Heart right ventricle (tissue), 16 donors: ENCODE results near the gene IL22RA1. TPM values are rescaled to one million over a fixed set of nuclear protein-coding genes. Genes with fewer than 3 reads are reported as not detected.

Experiments used
- ATAC-seq, 8 donors: fragments of 200-7000 bp; cut with Tn5 transposase; one replicate each; pipeline ENCODE4 v1.9.1; 2020; ENCODE audit warnings: mild to moderate bottlenecking in 8 of 8, moderate library complexity in 8 of 8, moderate number of reproducible peaks in 1 of 8
- DNase-seq, 2 donors: peaks; one replicate each; pipeline ENCODE4 v3.0.0-alpha.2; 2020
- H3K27ac ChIP-seq, 10 donors: fragments of 200-600 bp; sonication (generic) in 2 of 10; one replicate each; pipeline versions ENCODE4 v1.5.0 to v1.8.0; 2020 to 2022; ENCODE audit warnings: mild to moderate bottlenecking in 3 of 10
- H3K27me3 ChIP-seq, 7 donors: fragments of 200-600 bp; one replicate each; pipeline ENCODE4 v1.8.0; 2021 to 2022; ENCODE audit warnings: mild to moderate bottlenecking in 2 of 7
- H3K36me3 ChIP-seq, 9 donors: fragments of 200-600 bp; sonication (generic) in 1 of 9; one replicate each; pipeline versions ENCODE4 v1.5.0 to v1.8.0; 2020 to 2022; ENCODE audit warnings: mild to moderate bottlenecking in 2 of 9
- H3K4me1 ChIP-seq, 9 donors: fragments of 200-600 bp; sonication (generic) in 1 of 9; one replicate each; pipeline versions ENCODE4 v1.5.0 to v1.8.0; 2020 to 2022; ENCODE audit warnings: mild to moderate bottlenecking in 4 of 9
- H3K4me3 ChIP-seq, 10 donors: fragments of 200-600 bp; sonication (generic) in 2 of 10; one replicate each; pipeline versions ENCODE4 v1.5.0 to v1.8.0; 2020 to 2022; ENCODE audit warnings: mild to moderate bottlenecking in 7 of 10, moderate library complexity in 2 of 10
- H3K9me3 ChIP-seq, 11 donors: fragments of 200-600 bp in 10 of 11; sonication (generic) in 2 of 11; one replicate each; pipeline versions ENCODE4 v1.5.0 to v1.8.0; 2013 to 2022; ENCODE audit warnings: mild to moderate bottlenecking in 2 of 11, control low read depth in 1 of 11, moderate library complexity in 1 of 11
- CTCF ChIP-seq, 9 donors: fragments of 200-600 bp; sonication (generic) in 2 of 9; IDR thresholded peaks; one replicate each; pipeline versions ENCODE4 v1.5.0 to v1.8.0; 2021 to 2022; ENCODE audit warnings: antibody characterized with exemption in 9 of 9, mild to moderate bottlenecking in 5 of 9, moderate library complexity in 1 of 9
- WGBS, 2 donors: extraction: QIAGEN DNeasy Blood & Tissue Kit; methylation state at CpG; one replicate each; pipeline ENCODE4 v1.1.7; 2013; ENCODE audit warnings: inconsistent platforms in 1 of 2; 5-methylcytosine and 5-hydroxymethylcytosine counted together
- intact Hi-C, 10 donors: fragments of 100-400 bp; cut with DNase I; formaldehyde crosslinking; loops; one replicate each; pipeline versions ENCODE4 v1.11.1 to v1.14.2; 2022
- polyA plus RNA-seq, 2 donors: library from polyadenylated mRNA; stranded (reverse); fragments of 200-250 nt; gene quantifications; one replicate each; pipeline ENCODE4 v1.2.3, GENCODE V29; 2013
- total RNA-seq, 10 donors: library from RNA; stranded (reverse); fragmentation: NEBNext Ultra II Directional in 3 of 10; extraction: Animal tissue kit (Norgen Biotek cat#: 25700) in 3 of 10; gene quantifications; one replicate each; pipeline versions ENCODE4 v1.2.1 to v1.2.4, GENCODE V29; 2021 to 2023
- donor health status: Arrhythmogenic right ventricular cardiomyopathy.
- donor health status: ischemic (EF 13 %, LVEDD 7.1; RV severe dilation, severe dysfunction).
- donor health status: healthy with polysubstance abuse.
- donor health status: DM: no; HTN: yes; CAD: no.
- donor health status: DM: no; HTN: no; CAD: no.
- donor health status: ischemic (EF 25% LVEDD 6.9; RV normal size, moderate dysfunction).
- donor health status: ischemic (EF 25% LVEDD 5.7; RV mildly dilated, moderate dysfunction).
- donor health status: healthy.
- donor health status: DM: yes; HTN: yes; CAD: no.
- donor health status: Ischemic cardiomyopathy.
- donor health status: ischemic (EF 35%, LVEDD 5.7; RV mildly dilated, moderate dysfunction).
- donor health status: nonischemic (EF 11% LVEDD 7.7; RV severe dilation, severe dysfunction).
- donor health status: DM: yes; HTN: yes; CAD: no.
- donor health status: PGD.
- donor health status: ischemic (EF 29% LVEDD 5.4; RV normal size, mild dysfunction).
- donor health status: nonischemic (EF 23%, LVEDD 6.1; RV moderate dilation, normal function).

Gene IL22RA1
- total and polyA plus RNA-seq, 12 donors, result 0.07 to 1.6 (median 0.29) TPM; not detected in 1

GRCh38 chr1:24097663-24098062 lies 45.3 kb downstream of the IL22RA1 start:
- H3K27ac ChIP-seq, result peak overlapping the region in 8 of 10 donors; percentile 34 to 90 (median 83)
- WGBS, 2 donors, result 83% methylated on average over 11 of the region's 11 CpGs
- no peaks in the 10 kb centered on the region for H3K9me3 ChIP-seq
- H3K4me1 ChIP-seq, result peaks cover 0 to 65% (median 27%) of the 10 kb centered on the region in 9 donors
- peaks cover 0 to 34% (median 0%) of the 10 kb centered on the region in 9 donors for H3K36me3 ChIP-seq
- ATAC-seq (no peak), DNase-seq (no peak)
- no peak for TF ChIP-seq CTCF (IDR thresholded peaks at IDR 0.05)
- intact Hi-C loops, result no loop called here
- no peak overlapping the region for H3K4me3 ChIP-seq
- H3K27me3 ChIP-seq, result no peaks in the 10 kb centered on the region

- peaks cover 0 to 56% (median 22%) of the 10 kb centered on the region in 9 donors for H3K4me1 ChIP-seq
- intact Hi-C loops, result no loop called here
- no peak for TF ChIP-seq CTCF (IDR thresholded peaks at IDR 0.05)
- no peak overlapping the region for H3K4me3 ChIP-seq
- peak overlapping the region in 9 of 10 donors; percentile 14 to 91 (median 84) for H3K27ac ChIP-seq
- DNase-seq, result no peak
- peak in 1 of 8 donors; percentile 1 for ATAC-seq
- WGBS, 2 donors, result 55 to 72% methylated on average over 5 of the region's 5 CpGs
- no peaks in the 10 kb centered on the region for H3K9me3 ChIP-seq
- peaks cover 0 to 42% (median 0%) of the 10 kb centered on the region in 9 donors for H3K36me3 ChIP-seq
- H3K27me3 ChIP-seq, result no peaks in the 10 kb centered on the region
Observed at GRCh38 chr1:24096739-24097103, 46.2 kb downstream of the IL22RA1 start.

- ATAC-seq (peak; percentile 56 to 87 (median 74)), DNase-seq (peak; percentile 51 to 64)
- Histone ChIP-seq H3K27ac (peak overlapping the region; percentile 69 to 91 (median 84)), H3K36me3 (peaks cover 0 to 47% (median 0%) of the 10 kb centered on the region in 9 donors), H3K4me1 (peaks cover 0 to 59% (median 21%) of the 10 kb centered on the region in 9 donors), H3K27me3 (no peaks in the 10 kb centered on the region), H3K9me3 (no peaks in the 10 kb centered on the region), H3K4me3 (no peak overlapping the region)
- WGBS, 2 donors, result 45 to 65% methylated on average over 8 of the region's 8 CpGs
- no peak for TF ChIP-seq CTCF (IDR thresholded peaks at IDR 0.05)
- intact Hi-C loops, result no loop called here
Observed at GRCh38 chr1:24096009-24096738, 46.8 kb downstream of the IL22RA1 start.

- intact Hi-C loops, result no loop called here
- no peak for TF ChIP-seq CTCF (IDR thresholded peaks at IDR 0.05)
- peaks cover 0 to 66% (median 25%) of the 10 kb centered on the region in 9 donors for H3K4me1 ChIP-seq
- ATAC-seq (no peak), DNase-seq (no peak)
- H3K27me3 ChIP-seq, result no peaks in the 10 kb centered on the region
- H3K9me3 ChIP-seq, result no peaks in the 10 kb centered on the region
- H3K27ac ChIP-seq, result peak overlapping the region; percentile 69 to 91 (median 84)
- 73 to 74% methylated on average over 14 of the region's 14 CpGs for WGBS, 2 donors
- H3K36me3 ChIP-seq, result peaks cover 0 to 51% (median 0%) of the 10 kb centered on the region in 9 donors
- no peak overlapping the region for H3K4me3 ChIP-seq
Observed at GRCh38 chr1:24095140-24095859, 47.6 kb downstream of the IL22RA1 start.
